ENCODE data around the gene SGF29. TPM values are rescaled to one million over a fixed set of nuclear protein-coding genes. Genes with fewer than 3 reads are reported as not detected.
A peak's percentile ranks its signal among the peaks of the same experiment; 100 is the strongest.

The SGF29 gene
- total and polyA plus RNA-seq, 9 of the 15 experiments (the other 6 are each of a cell fraction or from before 2014, with no cell fraction given), result 2.6 to 36.1 (median 21.2) TPM

GRCh38 chr16:28538733-28539596 lies 14.8 kb upstream of the SGF29 start, which contains the start of gene NUPR1 (continued):
- TF ChIP-seq, protein P1, sequence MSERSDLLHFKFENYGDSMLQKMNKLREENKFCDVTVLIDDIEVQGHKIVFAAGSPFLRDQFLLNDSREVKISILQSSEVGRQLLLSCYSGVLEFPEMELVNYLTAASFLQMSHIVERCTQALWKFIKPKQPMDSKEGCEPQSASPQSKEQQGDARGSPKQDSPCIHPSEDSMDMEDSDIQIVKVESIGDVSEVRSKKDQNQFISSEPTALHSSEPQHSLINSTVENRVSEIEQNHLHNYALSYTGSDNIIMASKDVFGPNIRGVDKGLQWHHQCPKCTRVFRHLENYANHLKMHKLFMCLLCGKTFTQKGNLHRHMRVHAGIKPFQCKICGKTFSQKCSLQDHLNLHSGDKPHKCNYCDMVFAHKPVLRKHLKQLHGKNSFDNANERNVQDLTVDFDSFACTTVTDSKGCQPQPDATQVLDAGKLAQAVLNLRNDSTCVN (CRISPR knock-in tag; IDR thresholded peaks at IDR 0.05), result no peak
- TF ChIP-seq GABPA (tag; conservative IDR thresholded peaks at IDR 0.05; ENCODE audit: low read depth) (0 out of 2 replicates have a peak, but pooled peaks have one; percentile 22), BMI1 (IDR thresholded peaks at IDR 0.05; ENCODE audit: low read length) (no peak), ZNF197 (CRISPR knock-in tag; IDR thresholded peaks at IDR 0.05; ENCODE audit: low read depth) (peak; percentile 48; the same call in 1 of the 2 replicates), FOXJ2 (tag; IDR thresholded peaks at IDR 0.05) (peak; percentile 86; the same call in 1 of the 2 replicates), NR2F6 (CRISPR knock-in tag; IDR thresholded peaks at IDR 0.05) (no peak), ZNF133 (CRISPR knock-in tag; IDR thresholded peaks at IDR 0.05) (no peak), IRF2 (CRISPR knock-in tag; IDR thresholded peaks at IDR 0.05) (no peak), ELF1 (tag; IDR thresholded peaks at IDR 0.05) (peak; percentile 64; the same call in 1 of the 2 replicates), NFXL1 (CRISPR knock-in tag; IDR thresholded peaks at IDR 0.05) (0 out of 2 replicates have a peak, but pooled peaks have one; percentile 17), ZFP1 (CRISPR knock-in tag; IDR thresholded peaks at IDR 0.05) (no peak), MXI1 (IDR thresholded peaks at IDR 0.05; ENCODE audit: low read depth, low read length) (no peak), ZNF407 (IDR thresholded peaks at IDR 0.05; ENCODE audit: low read depth) (no peak), ZNF277 (CRISPR knock-in tag; IDR thresholded peaks at IDR 0.05; ENCODE audit: borderline replicate concordance) (no peak), CBX1 (IDR thresholded peaks at IDR 0.05; ENCODE audit: low read depth) (no peak), EP400 (IDR thresholded peaks at IDR 0.05) (no peak; the same call in 1 of the 2 replicates), SPI1 (IDR thresholded peaks at IDR 0.05; ENCODE audit: borderline replicate concordance, low read depth, low read length) (no peak), KLF16 (IDR thresholded peaks at IDR 0.05) (no peak)
